A673 (cell line): Measurements from ENCODE around the gene CFL1. TPM values are rescaled to one million over a fixed set of nuclear protein-coding genes. Genes with fewer than 3 reads are reported as not detected.
A peak's percentile ranks its signal among the peaks of the same experiment; 100 is the strongest.

Experiments
- BruUV-seq: library from RNA; stranded (reverse); fragments of 400-500 nt; replicated peaks from 2 replicates; lab custom pipeline; 2021; lab: Mats Ljungman, UMichigan
- CTCF ChIA-PET: fragments of 300-600 bp; sonication (Branson Sonifier 250); formaldehyde crosslinking; loops from one replicate; lab custom pipeline; 2022; ENCODE audit warnings: antibody characterized with exemption; lab: Charles Lee
- POLR2A ChIA-PET: fragments of 300-600 bp; sonication (Branson Sonifier 250); formaldehyde crosslinking; loops from one replicate; lab custom pipeline; 2022; ENCODE audit warnings: antibody characterized with exemption; ENCODE audit not compliant: low non-redundant PET; lab: Charles Lee
- DNase-seq: peaks from one replicate; pipeline ENCODE4 v3.0.0-alpha.2; 2015; ENCODE audit warnings: low spot score
- H3K27ac ChIP-seq: fragments of 200-600 bp; sonication (generic); 2 replicates; pipeline ENCODE4 v1.5.1; 2016; ENCODE audit warnings: mixed run types, low read depth, mild to moderate bottlenecking, mixed read lengths, antibody characterized with exemption, low read length; ENCODE audit not compliant: poor library complexity, severe bottlenecking
- H3K27me3 ChIP-seq: fragments of 200-600 bp; sonication (generic); replicated peaks from 2 replicates; pipeline ENCODE4 v1.6.1; 2017; ENCODE audit warnings: mixed run types, low read depth, mild to moderate bottlenecking, mixed read lengths, antibody characterized with exemption, low read length; ENCODE audit not compliant: insufficient read depth, poor library complexity
- H3K36me3 ChIP-seq: fragments of 200-600 bp; sonication (generic); 2 replicates; pipeline ENCODE4 v1.6.1; 2016; ENCODE audit warnings: mixed run types, mild to moderate bottlenecking, mixed read lengths, antibody characterized with exemption, low read length; ENCODE audit not compliant: insufficient read depth, poor library complexity, severe bottlenecking
- H3K4me1 ChIP-seq: fragments of 200-600 bp; sonication (generic); 2 replicates; pipeline ENCODE4 v1.6.1; 2017; ENCODE audit warnings: mixed run types, mild to moderate bottlenecking, mixed read lengths, antibody characterized with exemption, low read length; ENCODE audit not compliant: insufficient read depth, poor library complexity, severe bottlenecking
- H3K4me3 ChIP-seq: fragments of 200-600 bp; sonication (generic); 2 replicates; pipeline ENCODE4 v1.5.1; 2016; ENCODE audit warnings: low read depth, mixed run types, mild to moderate bottlenecking, mixed read lengths, low read length; ENCODE audit not compliant: poor library complexity, severe bottlenecking
- H3K9me3 ChIP-seq: fragments of 200-600 bp; sonication (generic); 2 replicates; pipeline ENCODE4 v1.6.1; 2016; ENCODE audit warnings: mixed run types, low read depth, mild to moderate bottlenecking, mixed read lengths, antibody characterized with exemption, low read length; ENCODE audit not compliant: poor library complexity, severe bottlenecking
- EZH2 ChIP-seq: fragments of 200-600 bp; sonication (generic); IDR thresholded peaks from 2 replicates; pipeline ENCODE4 v1.6.1; 2017; ENCODE audit warnings: borderline replicate concordance, low read depth, mild to moderate bottlenecking, mixed read lengths, antibody characterized with exemption, low read length; ENCODE audit not compliant: poor library complexity, severe bottlenecking
- intact Hi-C: fragments of 100-400 bp; cut with micrococcal nuclease; formaldehyde crosslinking; loops from one replicate; pipeline ENCODE4 v1.10.0; 2022; ENCODE audit not compliant: unreplicated experiment
- total RNA-seq: library from RNA; stranded (reverse); gene quantifications from 2 replicates; pipeline ENCODE4 v1.2.3, GENCODE V29; 2021
- TF ChIP-seq, protein P1 (sequence below): fragments of 300-800, 200-600 bp; sonication (generic); conservative IDR thresholded peaks from 2 replicates; pipeline ENCODE4 v1.5.1; 2017; ENCODE audit warnings: low read depth, mild to moderate bottlenecking, antibody characterized with exemption, low read length, moderate library complexity, mixed read lengths

The CFL1 gene
- total RNA-seq, 1 experiment from 2014 or later, result 1,649 TPM

DNA sequence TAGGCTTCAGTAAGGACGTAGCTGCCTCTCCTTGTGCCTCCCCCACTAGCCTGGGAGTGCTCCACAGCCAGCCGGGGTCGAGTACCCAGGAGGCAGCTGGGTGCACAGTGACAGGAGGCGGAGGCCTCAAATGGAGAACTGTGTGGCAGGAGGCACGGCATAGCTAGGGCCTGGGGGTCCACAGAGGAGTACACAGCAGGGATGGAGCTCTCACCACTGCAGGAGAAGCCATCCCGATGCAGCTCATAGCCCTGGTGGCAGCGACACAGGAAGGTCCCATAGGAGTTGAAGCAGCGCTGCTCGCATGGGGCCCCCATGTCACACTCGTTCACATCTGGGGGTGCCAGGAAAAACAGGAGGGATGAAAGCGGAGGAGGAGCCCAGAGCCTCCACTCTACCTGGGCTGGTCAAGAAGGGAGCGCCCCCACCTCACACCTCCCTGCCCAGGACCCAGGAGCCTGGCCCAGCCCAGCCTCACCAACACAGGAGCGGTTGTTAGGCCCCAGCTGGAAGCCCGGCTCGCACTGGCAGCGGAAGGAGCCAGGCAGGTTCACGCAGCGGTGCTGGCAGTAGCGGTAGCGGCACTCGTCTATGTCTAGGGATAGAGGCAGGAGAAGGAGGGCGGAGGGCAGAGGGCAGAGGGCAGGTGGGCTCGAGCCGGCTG is 11.8 kb upstream of the CFL1 start:
- no peak overlapping the region for H3K4me3 ChIP-seq
- TF ChIP-seq EZH2, result no peak
- TF ChIP-seq, protein P1, sequence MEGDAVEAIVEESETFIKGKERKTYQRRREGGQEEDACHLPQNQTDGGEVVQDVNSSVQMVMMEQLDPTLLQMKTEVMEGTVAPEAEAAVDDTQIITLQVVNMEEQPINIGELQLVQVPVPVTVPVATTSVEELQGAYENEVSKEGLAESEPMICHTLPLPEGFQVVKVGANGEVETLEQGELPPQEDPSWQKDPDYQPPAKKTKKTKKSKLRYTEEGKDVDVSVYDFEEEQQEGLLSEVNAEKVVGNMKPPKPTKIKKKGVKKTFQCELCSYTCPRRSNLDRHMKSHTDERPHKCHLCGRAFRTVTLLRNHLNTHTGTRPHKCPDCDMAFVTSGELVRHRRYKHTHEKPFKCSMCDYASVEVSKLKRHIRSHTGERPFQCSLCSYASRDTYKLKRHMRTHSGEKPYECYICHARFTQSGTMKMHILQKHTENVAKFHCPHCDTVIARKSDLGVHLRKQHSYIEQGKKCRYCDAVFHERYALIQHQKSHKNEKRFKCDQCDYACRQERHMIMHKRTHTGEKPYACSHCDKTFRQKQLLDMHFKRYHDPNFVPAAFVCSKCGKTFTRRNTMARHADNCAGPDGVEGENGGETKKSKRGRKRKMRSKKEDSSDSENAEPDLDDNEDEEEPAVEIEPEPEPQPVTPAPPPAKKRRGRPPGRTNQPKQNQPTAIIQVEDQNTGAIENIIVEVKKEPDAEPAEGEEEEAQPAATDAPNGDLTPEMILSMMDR, result no peak
- no peaks in the 10 kb centered on the region for H3K27me3 ChIP-seq
- peaks cover 24% of the 10 kb centered on the region for H3K4me1 ChIP-seq
- intact Hi-C loops, result no loop called here
- CTCF ChIA-PET, result interaction anchor here (1.1 to 4.1 kb wide), 3 partner anchors 10 to 18 kb away, joined by 4 to 16 read pairs (median 8); partner anchors contain the start of genes FIBP and MUS81
- no peaks in the 10 kb centered on the region for H3K9me3 ChIP-seq
- H3K27ac ChIP-seq, result no peak overlapping the region
- POLR2A ChIA-PET, result interaction anchor here (0.6 kb wide), 1 partner anchor 45 kb away, joined by 3 read pairs; no protein-coding TSS in a partner anchor
- peaks cover 39% of the 10 kb centered on the region for H3K36me3 ChIP-seq
- no TSS peak for BruUV-seq
- DNase-seq, result no peak

DNA sequence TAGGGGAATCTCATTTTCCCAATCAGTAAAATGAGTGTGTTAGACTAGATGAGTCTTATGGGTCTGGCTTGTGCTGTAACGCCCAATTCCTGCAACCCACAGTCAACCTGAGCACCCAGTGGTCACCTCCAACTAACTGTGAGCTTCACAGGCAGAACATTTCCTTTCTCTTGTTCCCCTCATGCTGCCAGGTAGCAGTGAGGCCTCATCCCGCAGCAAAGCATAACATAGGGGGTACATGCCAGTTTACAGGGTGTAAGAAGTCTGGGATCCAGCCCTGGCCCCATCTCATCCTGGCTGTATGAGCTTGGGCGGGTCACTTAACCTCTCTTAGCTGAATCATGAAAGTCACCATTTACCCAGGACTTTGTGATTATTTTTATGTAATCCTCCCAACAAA is 10.9 kb upstream of the CFL1 start:
- Histone ChIP-seq H3K27me3 (no peaks in the 10 kb centered on the region), H3K36me3 (peaks cover 48% of the 10 kb centered on the region), H3K4me3 (no peak overlapping the region), H3K9me3 (no peaks in the 10 kb centered on the region), H3K4me1 (peaks cover 24% of the 10 kb centered on the region), H3K27ac (no peak overlapping the region)
- intact Hi-C loops, result no loop called here
- POLR2A ChIA-PET, result no interaction called here
- BruUV-seq, result no TSS peak
- CTCF ChIA-PET, result interaction anchor here (1.1 to 4.1 kb wide), 4 partner anchors 9 to 18 kb away, joined by 3 to 16 read pairs (median 6); partner anchors contain the start of gene MUS81
- no peak for DNase-seq
- TF ChIP-seq EZH2, result no peak
- TF ChIP-seq, protein P1, result no peak

DNA sequence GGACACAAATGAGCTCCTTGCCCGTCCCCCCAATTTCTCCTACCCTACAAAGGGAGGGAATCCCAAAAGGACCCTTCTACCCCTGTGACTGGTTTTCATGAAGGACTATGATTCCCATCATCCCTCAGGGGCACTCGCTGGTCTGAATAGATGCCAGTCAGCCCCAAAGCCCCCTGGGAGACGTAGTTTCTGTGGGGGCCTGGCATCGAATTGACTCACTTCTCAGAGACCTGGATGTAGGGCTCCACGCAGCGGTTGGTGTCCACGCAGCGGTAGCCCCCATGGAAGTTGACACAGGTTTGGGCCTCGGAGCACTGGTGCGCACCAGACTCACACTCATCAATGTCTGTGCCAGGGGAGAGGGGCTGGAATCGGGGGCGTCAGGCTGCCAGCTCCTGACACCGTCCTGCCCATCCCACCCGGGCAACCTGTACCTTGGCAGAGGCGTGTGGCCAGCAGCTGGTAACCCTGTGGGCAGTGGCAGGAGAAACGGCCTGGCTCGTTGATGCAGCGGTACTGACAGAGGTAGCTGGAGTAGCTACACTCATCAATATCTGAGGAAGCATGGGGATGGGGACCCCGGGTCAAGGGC is 10.2 kb upstream of the CFL1 start:
- peak; percentile 73 for DNase-seq
- intact Hi-C loops, result no loop called here

More for the DNA sequence above, 10.2 kb upstream of the CFL1 start:
- H3K36me3 ChIP-seq, result peaks cover 55% of the 10 kb centered on the region
- peaks cover 23% of the 10 kb centered on the region for H3K4me1 ChIP-seq
- no peak overlapping the region for H3K4me3 ChIP-seq
- TF ChIP-seq, protein P1, result no peak
- no peak for TF ChIP-seq EZH2
- ChIA-PET POLR2A (no interaction called here), CTCF (interaction anchor here (1.1 to 4.1 kb wide), 3 partner anchors 8 to 19 kb away, joined by 3 to 16 read pairs (median 4); partner anchors contain the start of gene MUS81)
- H3K27me3 ChIP-seq, result no peaks in the 10 kb centered on the region
- H3K9me3 ChIP-seq, result no peaks in the 10 kb centered on the region
- no peak overlapping the region for H3K27ac ChIP-seq
- BruUV-seq, result no TSS peak
